ENCODE data around the gene ACTL7A.
"Not testable (repeated sequence)": the region's sequence is repeated elsewhere in the genome, so short reads cannot be mapped to it uniquely, and the experiment has no call there.

Gene ACTL7A

DNA sequence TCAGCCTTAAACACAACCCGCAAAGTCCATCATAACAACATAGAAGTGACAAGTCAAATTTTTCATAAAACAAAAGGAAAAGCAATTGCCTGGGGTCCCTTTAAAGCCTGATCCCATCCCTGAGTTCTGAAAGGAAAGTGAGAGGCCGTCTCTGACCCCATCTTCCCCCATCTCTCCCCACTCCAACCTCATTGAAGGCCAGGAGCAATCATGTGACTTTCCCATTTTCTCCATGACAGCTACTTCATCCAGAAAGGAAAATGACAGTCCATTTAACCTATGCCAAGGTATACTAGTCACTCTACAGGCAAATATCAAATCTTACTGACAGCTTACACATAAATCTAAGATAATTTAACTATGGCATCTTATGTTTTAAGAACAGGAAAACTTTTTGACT is 15.5 kb downstream of the ACTL7A start:
- DNase-seq (ENCODE audit: low spot score), result no peak

- no peak for DNase-seq (ENCODE audit: low spot score)
Observed at GRCh38 chr9:108880738-108881316, 18.8 kb downstream of the ACTL7A start.

- no peak for DNase-seq (ENCODE audit: low spot score)
Observed at GRCh38 chr9:108882052-108882888, 20.2 kb downstream of the ACTL7A start.

- no peak for DNase-seq (ENCODE audit: low spot score)
Observed at GRCh38 chr9:108883085-108883484, 21.0 kb downstream of the ACTL7A start.

- no peak for DNase-seq (ENCODE audit: low spot score)
Observed at GRCh38 chr9:108884701-108885100, 22.6 kb downstream of the ACTL7A start.

DNA sequence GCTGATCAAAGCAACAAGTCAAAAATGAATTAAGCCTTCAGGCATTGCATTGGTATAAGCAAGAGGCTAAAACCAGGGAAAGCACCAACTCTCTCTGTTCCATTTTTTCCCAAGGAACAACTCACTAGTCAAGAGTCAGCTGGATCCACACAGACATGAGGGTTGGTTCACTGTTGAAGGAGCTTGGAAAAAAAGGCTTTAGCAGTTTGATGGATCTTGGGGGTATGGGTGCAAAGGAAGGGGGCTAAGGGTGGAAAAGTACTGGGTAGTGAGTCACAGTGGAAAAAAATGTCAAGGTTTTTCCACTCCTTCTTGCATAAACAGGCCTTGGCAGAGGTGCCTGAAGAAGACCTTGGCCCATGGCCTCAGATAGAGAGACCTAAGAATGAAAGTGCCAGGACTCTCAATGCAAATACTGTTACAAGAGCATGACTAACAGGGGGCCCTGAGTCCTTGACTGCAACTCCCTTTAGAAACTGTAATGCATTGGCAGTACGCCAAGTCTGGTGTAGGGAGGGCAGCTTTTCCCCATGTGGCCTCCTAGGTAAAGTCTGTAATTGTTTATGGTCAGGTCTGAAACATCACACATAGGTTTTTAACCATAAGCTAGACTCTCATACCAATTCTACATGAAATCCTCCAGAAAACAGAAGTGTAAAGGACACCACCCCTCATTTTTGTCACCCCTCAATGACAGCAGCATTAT is 23.7 kb downstream of the ACTL7A start:
- DNase-seq (ENCODE audit: low spot score), result peak; percentile 54

GRCh38 chr9:108886594-108887271 is 24.7 kb downstream of the ACTL7A start:
- DNase-seq (ENCODE audit: low spot score), result not testable (repeated sequence)

GRCh38 chr9:108889649-108890067 is 27.6 kb downstream of the ACTL7A start:
- DNase-seq (ENCODE audit: low spot score), result no peak

- no peak for DNase-seq (ENCODE audit: low spot score)
Observed at GRCh38 chr9:108894225-108894997, 32.3 kb downstream of the ACTL7A start.

- no peak for DNase-seq (ENCODE audit: low spot score)
Observed at GRCh38 chr9:108897324-108898096, 35.4 kb downstream of the ACTL7A start.

DNA sequence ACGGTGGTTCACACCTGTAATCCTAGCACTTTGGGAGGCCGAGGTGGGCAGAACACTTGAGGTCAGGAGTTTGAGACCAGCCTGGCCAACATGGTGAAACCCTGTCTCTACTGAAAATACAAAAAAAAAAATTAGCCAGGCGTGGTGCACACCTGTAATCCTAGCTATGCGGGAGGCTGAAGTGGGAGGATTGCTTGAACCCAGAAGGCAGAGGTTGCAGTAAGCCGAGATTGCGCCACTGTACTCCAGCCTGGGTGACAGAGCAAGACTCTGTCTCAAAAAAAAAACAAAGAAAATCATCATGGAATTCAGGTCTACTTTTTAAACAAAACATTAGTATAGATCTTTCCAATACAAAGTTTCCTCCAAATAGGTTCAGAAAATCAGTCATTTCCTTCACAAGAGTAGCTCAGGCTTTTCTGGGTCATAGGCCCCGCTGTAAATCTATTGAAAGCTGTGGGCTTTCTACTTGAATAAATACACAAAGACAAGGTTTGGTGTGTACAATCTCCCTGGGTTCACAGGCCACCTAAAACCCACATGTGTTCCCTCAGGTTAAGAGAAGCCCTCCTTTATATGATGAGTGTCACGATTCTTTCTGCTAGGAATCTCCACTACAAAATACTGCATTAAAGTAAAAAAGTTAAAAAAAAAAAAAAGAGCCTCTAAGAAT is 37.1 kb downstream of the ACTL7A start:
- DNase-seq (ENCODE audit: low spot score), result not testable (repeated sequence)

- DNase-seq (ENCODE audit: low spot score), result no peak
Observed at GRCh38 chr9:108900176-108900575, 38.1 kb downstream of the ACTL7A start.

DNA sequence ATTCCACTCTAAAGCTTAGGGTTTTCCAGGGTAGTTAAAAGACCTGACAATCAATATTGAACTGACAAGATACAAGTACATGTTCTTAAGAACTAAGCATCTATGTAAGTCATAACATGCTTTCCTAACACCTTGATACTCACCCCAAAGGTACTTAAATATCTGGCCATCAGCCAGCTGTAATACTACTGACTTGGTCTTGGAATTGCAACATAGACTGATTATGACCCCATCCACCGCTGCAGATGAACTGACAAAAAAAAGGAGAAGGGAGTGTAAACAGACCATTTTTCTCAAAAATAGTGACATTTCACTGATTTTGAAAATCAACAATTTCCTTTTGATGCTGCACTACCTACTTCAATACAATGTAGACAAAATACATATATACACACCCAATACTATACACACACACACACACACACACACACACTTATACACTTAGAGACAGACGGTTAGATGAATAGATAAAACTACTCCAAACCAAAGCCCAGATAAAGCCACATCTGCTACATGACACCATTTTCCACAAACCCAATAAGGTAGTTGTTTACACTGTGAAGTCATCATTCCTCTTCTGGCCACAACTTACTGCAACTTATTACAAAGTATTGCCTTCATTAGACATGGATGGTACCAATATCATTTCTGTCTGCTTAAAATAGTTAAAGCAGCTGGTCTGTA is 41.5 kb downstream of the ACTL7A start:
- DNase-seq (ENCODE audit: low spot score), result no peak

DNA sequence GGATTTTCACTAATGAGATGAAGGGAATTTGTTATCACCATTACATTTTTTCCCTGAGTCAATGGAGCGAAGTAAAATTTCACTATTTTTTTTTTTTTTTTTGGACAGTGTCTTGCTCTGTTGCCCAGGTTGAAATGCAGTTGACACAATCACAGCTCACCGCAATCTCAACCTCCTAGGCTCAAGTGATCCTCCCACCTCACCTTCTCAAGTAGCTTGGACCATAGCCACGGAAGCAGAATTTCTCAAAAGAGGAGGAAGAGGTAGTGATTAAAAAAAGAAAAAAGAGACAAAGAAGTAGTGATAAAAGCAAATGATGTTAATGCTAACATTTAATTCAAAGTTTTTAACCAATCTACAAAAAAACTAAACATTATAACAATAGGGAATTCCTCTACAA is 42.1 kb downstream of the ACTL7A start:
- no peak for DNase-seq (ENCODE audit: low spot score)

- no peak for DNase-seq (ENCODE audit: low spot score)
Observed at GRCh38 chr9:108905494-108905893, 43.4 kb downstream of the ACTL7A start.

- DNase-seq (ENCODE audit: low spot score), result no peak
Observed at GRCh38 chr9:108910402-108910801, 48.3 kb downstream of the ACTL7A start.

GRCh38 chr9:108910914-108911313 is 48.8 kb downstream of the ACTL7A start:
- no peak for DNase-seq (ENCODE audit: low spot score)

GRCh38 chr9:108911820-108912219 is 49.8 kb downstream of the ACTL7A start:
- no peak for DNase-seq (ENCODE audit: low spot score)
